Adipose tissue (tissue), 3 donors: ENCODE measurements around the gene KNL1. TPM values are rescaled to one million over a fixed set of nuclear protein-coding genes. Genes with fewer than 3 reads are reported as not detected.
"Not testable (repeated sequence)": the region's sequence is repeated elsewhere in the genome, so short reads cannot be mapped to it uniquely, and the experiment has no call there.

Source experiments
- H3K27ac ChIP-seq: one replicate; pipeline ENCODE4 v1.5.1; 2013; ENCODE audit warnings: low read depth, low read length
- WGBS, 3 donors: extraction: QIAGEN DNeasy Blood & Tissue Kit; methylation state at CpG; one replicate each; pipeline ENCODE4 v1.1.7; 2013; 5-methylcytosine and 5-hydroxymethylcytosine counted together
- polyA plus RNA-seq, 3 donors: library from polyadenylated mRNA; stranded (reverse); fragments of 200-250 nt; gene quantifications; one replicate each; pipeline ENCODE4 v1.2.3, GENCODE V29; 2013
- donor health status: healthy with polysubstance abuse.
- donor health status: Bipolar disorder and iron deficiency.
- donor health status: healthy.

The KNL1 gene
- polyA plus RNA-seq, 3 donors = 0.12 to 1.3 (median 0.12) TPM

GRCh38 chr15:40578892-40579291 is 15.2 kb upstream of the KNL1 start:
- WGBS, 3 donors = 65 to 81% (median 65%) methylated on average over 4 of the region's 4 CpGs
- H3K27ac ChIP-seq = no peak overlapping the region

GRCh38 chr15:40581796-40582195 is 12.3 kb upstream of the KNL1 start:
- not testable (repeated sequence) for H3K27ac ChIP-seq
- WGBS, 3 donors = 65 to 97% (median 76%) methylated on average over 2 of the region's 2 CpGs

GRCh38 chr15:40582726-40583246 is 11.3 kb upstream of the KNL1 start:
- whole genome bisulfite sequencing, 3 donors = 45 to 63% (median 61%) methylated on average over 8 of the region's 8 CpGs
- H3K27ac ChIP-seq = no peak overlapping the region

GRCh38 chr15:40584191-40584590 is 9.9 kb upstream of the KNL1 start:
- WGBS, 3 donors = 46 to 49% (median 47%) methylated on average over 2 of the region's 2 CpGs
- H3K27ac ChIP-seq = no peak overlapping the region

GRCh38 chr15:40590667-40591050 is 3.4 kb upstream of the KNL1 start:
- WGBS, 3 donors = 43 to 66% (median 55%) methylated on average over 12 of the region's 12 CpGs
- H3K27ac ChIP-seq = no peak overlapping the region

- no peak overlapping the region for H3K27ac ChIP-seq
- WGBS, 3 donors = 73 to 79% (median 75%) methylated on average over 8 of the region's 8 CpGs
Observed at GRCh38 chr15:40591389-40591788, 2.7 kb upstream of the KNL1 start.

- WGBS, 3 donors = 58 to 81% (median 80%) methylated on average over 2 of the region's 2 CpGs
- no peak overlapping the region for H3K27ac ChIP-seq
Observed at GRCh38 chr15:40593165-40593564, 884 bp upstream of the KNL1 start.

- H3K27ac ChIP-seq = no peak overlapping the region
Observed at GRCh38 chr15:40594429-40594836, 384 bp downstream of the KNL1 start.

GRCh38 chr15:40595219-40595618 is 1.2 kb downstream of the KNL1 start:
- no peak overlapping the region for H3K27ac ChIP-seq
- WGBS, 3 donors = 28 to 49% (median 36%) methylated on average over 5 of the region's 5 CpGs

More at GRCh38 chr15:40594429-40594836, 384 bp downstream of the KNL1 start:
- WGBS, 3 donors = 0 to 1% (median 0%) methylated on average over 29 to 31 of the region's 31 CpGs

GRCh38 chr15:40595773-40596172 is 1.7 kb downstream of the KNL1 start:
- WGBS, 3 donors = 68 to 78% (median 72%) methylated on average over 5 of the region's 5 CpGs
- H3K27ac ChIP-seq = no peak overlapping the region

- H3K27ac ChIP-seq = no peak overlapping the region
- WGBS, 3 donors = 99 to 100% (median 100%) methylated on average over 2 of the region's 2 CpGs
Observed at GRCh38 chr15:40597024-40597423, 3.0 kb downstream of the KNL1 start.

- WGBS, 3 donors = 61 to 82% (median 62%) methylated on average over 3 of the region's 3 CpGs
- H3K27ac ChIP-seq = no peak overlapping the region
Observed at GRCh38 chr15:40598126-40598525, 4.1 kb downstream of the KNL1 start.

- H3K27ac ChIP-seq = no peak overlapping the region
- 69 to 91% (median 87%) methylated on average over 4 of the region's 4 CpGs for WGBS, 3 donors
Observed at GRCh38 chr15:40598672-40599071, 4.6 kb downstream of the KNL1 start.

- H3K27ac ChIP-seq = no peak overlapping the region
- WGBS, 3 donors = 90 to 95% (median 95%) methylated on average over 12 of the region's 12 CpGs
Observed at GRCh38 chr15:40600956-40601355, 6.9 kb downstream of the KNL1 start.

GRCh38 chr15:40603935-40604334 is 9.9 kb downstream of the KNL1 start:
- H3K27ac ChIP-seq = no peak overlapping the region

- WGBS, 3 donors = 76 to 84% (median 83%) methylated on average over 5 of the region's 5 CpGs
- no peak overlapping the region for H3K27ac ChIP-seq
Observed at GRCh38 chr15:40613080-40613479, 19.0 kb downstream of the KNL1 start.

GRCh38 chr15:40618023-40618422 is 24.0 kb downstream of the KNL1 start:
- WGBS, 3 donors = 64 to 85% (median 73%) methylated on average over 2 of the region's 2 CpGs

GRCh38 chr15:40618906-40619305 is 24.9 kb downstream of the KNL1 start:
- no peak overlapping the region for H3K27ac ChIP-seq

More at GRCh38 chr15:40618023-40618422, 24.0 kb downstream of the KNL1 start:
- no peak overlapping the region for H3K27ac ChIP-seq

GRCh38 chr15:40623361-40623760 is 29.3 kb downstream of the KNL1 start:
- no peak overlapping the region for H3K27ac ChIP-seq
- WGBS, 3 donors = 80 to 85% (median 83%) methylated on average over 2 of the region's 2 CpGs

- 98 to 100% (median 100%) methylated on average over 2 of the region's 2 CpGs for WGBS, 3 donors
- no peak overlapping the region for H3K27ac ChIP-seq
Observed at GRCh38 chr15:40630313-40630712, 36.3 kb downstream of the KNL1 start.

- WGBS, 3 donors = 86 to 98% (median 96%) methylated on average over 9 of the region's 9 CpGs
- H3K27ac ChIP-seq = no peak overlapping the region
Observed at GRCh38 chr15:40633178-40633577, 39.1 kb downstream of the KNL1 start.
